ENCODE results near the gene SEMA4G.
"Not testable (repeated sequence)": the region's sequence is repeated elsewhere in the genome, so short reads cannot be mapped to it uniquely, and the experiment has no call there.

The SEMA4G gene

GRCh38 chr10:100970914-100971811 is 1.9 kb downstream of the SEMA4G start:
- no peak for DNase-seq

- no peak for DNase-seq
Measured at GRCh38 chr10:100972115-100972903, 3.0 kb downstream of the SEMA4G start.

- no peak for DNase-seq
Measured at GRCh38 chr10:100972904-100973535, 3.7 kb downstream of the SEMA4G start.

- not testable (repeated sequence) for DNase-seq
Measured at GRCh38 chr10:100975397-100975796, 6.1 kb downstream of the SEMA4G start.

- no peak for DNase-seq
Measured at GRCh38 chr10:100976906-100977305, 7.6 kb downstream of the SEMA4G start.

- no peak for DNase-seq
Measured at GRCh38 chr10:100977436-100977835, 8.1 kb downstream of the SEMA4G start.

GRCh38 chr10:100978121-100978900 is 9.0 kb downstream of the SEMA4G start:
- DNase-seq: no peak

GRCh38 chr10:100978901-100979195 is 9.5 kb downstream of the SEMA4G start:
- no peak for DNase-seq

GRCh38 chr10:100979791-100980272 is 10.5 kb downstream of the SEMA4G start:
- DNase-seq: no peak

GRCh38 chr10:100980311-100980710 is 11.0 kb downstream of the SEMA4G start:
- DNase-seq: no peak

- DNase-seq: no peak
Measured at GRCh38 chr10:100980711-100981110, 11.4 kb downstream of the SEMA4G start.

- DNase-seq: no peak
Measured at GRCh38 chr10:100981178-100981772, 12.0 kb downstream of the SEMA4G start.

GRCh38 chr10:100982916-100983830 is 13.9 kb downstream of the SEMA4G start:
- no peak for DNase-seq

GRCh38 chr10:100983868-100984671 is 14.8 kb downstream of the SEMA4G start:
- no peak for DNase-seq

- no peak for DNase-seq
Measured at GRCh38 chr10:100984672-100985177, 15.4 kb downstream of the SEMA4G start.

- no peak for DNase-seq
Measured at GRCh38 chr10:100985336-100985735, 16.0 kb downstream of the SEMA4G start.

- DNase-seq: no peak
Measured at GRCh38 chr10:100986623-100986951, 17.3 kb downstream of the SEMA4G start.

GRCh38 chr10:100986952-100987684 is 17.8 kb downstream of the SEMA4G start, which contains the start of the genes MRPL43 and TWNK:
MRPL43 (minus strand) TSS chr10:100987497; CDS start chr10:100987443, 54 bp downstream.
TWNK (plus strand) TSS chr10:100987543; CDS start chr10:100988211, 668 bp downstream.
- DNase-seq: peak; percentile 86

GRCh38 chr10:100987685-100988049 is 18.4 kb downstream of the SEMA4G start:
- no peak for DNase-seq

Data from CD4-positive, alpha-beta T cell treated with Interleukin-17A for 1 hour (primary cell).